GM19372 (cell line): ENCODE data around the gene NENF.
"Not testable (repeated sequence)": the region's sequence is repeated elsewhere in the genome, so short reads cannot be mapped to it uniquely, and the experiment has no call there.

Experiments used
- ATAC-seq: cut with Tn5 transposase; IDR thresholded peaks from one replicate; pipeline ENCODE4 v1.9.1; 2021; ENCODE audit warnings: mild to moderate bottlenecking, low read depth, moderate library complexity; ENCODE audit not compliant: unreplicated experiment

NENF gene

DNA sequence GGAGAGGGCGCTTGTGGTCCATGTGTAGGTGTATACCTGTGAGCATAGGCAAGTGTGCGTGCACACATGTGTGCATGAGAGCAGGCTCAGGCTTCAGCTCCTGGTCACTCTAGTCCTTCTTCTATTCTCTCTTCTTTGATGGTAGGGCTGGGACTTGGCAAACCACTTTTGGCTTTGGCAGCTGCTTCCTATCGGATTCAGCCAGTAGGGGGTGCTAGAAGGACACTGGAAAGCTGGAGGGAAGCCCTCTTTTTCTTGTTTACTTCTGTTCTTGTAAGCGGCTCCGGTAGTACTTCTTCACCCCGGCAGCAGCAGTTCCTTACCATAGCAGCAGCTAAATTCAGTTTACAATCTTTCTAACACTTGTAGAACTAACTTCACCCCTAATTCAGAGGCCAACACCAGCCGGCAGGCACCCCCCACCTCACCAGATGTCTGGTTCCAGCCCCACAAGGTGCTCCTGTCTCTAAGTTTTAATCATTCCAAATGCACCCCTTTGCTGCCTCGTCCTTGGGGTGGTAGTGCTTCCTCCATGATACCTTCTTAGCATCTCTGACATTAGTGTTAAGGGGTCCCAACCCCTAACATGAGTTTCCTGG, 25.1 kb downstream of the NENF start:
- ATAC-seq: no peak

DNA sequence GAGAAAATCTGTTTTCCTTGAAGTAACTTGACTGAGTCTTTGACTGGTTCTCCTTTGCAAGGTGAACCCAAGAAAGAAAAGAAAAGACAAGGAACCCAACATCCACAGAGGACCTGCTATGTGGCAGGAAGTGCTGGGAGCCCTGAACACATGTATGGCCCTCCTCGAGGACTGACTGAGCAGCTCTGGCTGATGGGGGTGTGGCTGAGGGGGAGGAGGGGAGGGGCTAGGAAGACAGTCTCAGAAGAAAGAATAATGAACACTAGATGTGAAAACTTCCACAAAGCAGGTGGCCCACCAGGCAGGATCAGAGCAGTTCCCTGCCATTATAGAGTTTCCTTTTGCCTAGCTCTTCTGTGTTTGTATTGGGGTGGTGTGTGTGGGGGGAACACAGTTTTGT, 26.1 kb downstream of the NENF start:
- no peak for ATAC-seq

DNA sequence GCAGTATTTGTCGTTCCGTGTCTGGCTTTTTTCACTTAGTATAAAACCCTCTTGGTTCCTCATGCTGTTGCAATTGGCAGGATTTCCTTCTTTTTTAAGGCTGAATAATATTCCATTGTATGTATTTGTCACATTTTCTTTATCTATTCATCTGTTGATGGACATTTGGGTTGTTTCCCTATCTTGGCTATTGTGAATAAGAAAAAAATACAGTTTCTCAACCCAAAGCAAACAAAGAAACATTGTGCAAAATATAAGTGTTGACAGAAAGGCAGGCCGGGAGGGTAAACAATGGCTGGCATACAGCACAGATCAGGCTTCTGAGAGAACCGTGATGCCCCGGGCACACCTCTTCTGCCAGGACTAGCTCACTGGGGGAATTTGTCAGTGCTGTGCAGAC, 26.9 kb downstream of the NENF start:
- ATAC-seq: no peak

DNA sequence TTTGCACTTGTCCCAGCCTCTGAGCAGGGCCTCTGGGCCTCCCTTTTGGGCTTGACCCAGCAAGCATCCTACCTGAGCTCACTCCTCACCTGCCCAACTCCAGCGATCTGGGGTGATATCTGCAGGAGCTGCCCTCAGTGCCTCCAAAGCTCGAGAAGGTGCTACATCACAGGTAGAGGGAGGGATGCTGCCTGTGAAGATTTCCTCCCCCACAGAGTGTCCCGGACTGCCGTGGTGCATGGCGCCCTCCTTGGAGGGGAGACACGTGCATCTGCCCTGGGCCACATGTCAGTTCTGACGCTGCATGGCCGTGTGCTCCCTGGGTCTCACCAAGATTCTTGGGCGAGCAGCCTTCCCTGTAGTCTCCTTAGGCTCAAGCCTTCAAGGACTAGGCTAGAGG, 27.7 kb downstream of the NENF start:
- ATAC-seq: no peak

DNA sequence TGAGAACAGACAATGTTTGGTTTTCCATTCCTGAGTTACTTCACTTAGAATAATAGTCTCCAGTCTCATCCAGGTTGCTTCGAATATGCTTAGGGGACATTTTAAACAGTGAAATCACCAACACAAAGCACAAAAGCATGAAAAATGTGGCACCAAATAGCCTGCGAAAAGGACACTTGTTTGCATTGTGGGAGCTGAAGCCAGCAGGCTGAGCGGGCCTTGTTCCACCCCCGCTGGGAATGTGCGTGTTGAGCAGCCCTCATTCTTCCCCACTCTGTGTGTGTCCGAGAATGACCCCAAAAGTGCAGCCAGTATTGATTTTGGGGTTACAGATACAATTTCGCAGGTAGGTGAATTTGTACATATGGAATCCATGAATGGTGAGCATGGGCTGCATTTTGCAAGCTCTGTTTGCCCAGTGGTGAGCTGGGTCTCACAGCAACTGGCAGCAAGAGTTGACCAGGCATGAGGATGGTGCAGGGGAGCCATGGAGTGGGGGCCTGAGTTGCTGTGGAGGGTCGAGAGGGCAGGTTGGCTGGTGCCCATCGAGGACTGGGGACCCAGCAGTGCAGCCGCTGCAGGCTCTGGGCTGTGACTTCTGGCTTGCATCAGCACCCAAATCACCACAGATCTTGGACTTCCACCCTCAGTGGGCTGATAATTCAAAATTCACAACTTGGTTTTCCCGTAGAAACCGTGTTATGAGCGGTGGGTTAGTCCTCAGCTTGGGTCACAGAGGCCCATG, 29.4 kb downstream of the NENF start:
- no peak for ATAC-seq

DNA sequence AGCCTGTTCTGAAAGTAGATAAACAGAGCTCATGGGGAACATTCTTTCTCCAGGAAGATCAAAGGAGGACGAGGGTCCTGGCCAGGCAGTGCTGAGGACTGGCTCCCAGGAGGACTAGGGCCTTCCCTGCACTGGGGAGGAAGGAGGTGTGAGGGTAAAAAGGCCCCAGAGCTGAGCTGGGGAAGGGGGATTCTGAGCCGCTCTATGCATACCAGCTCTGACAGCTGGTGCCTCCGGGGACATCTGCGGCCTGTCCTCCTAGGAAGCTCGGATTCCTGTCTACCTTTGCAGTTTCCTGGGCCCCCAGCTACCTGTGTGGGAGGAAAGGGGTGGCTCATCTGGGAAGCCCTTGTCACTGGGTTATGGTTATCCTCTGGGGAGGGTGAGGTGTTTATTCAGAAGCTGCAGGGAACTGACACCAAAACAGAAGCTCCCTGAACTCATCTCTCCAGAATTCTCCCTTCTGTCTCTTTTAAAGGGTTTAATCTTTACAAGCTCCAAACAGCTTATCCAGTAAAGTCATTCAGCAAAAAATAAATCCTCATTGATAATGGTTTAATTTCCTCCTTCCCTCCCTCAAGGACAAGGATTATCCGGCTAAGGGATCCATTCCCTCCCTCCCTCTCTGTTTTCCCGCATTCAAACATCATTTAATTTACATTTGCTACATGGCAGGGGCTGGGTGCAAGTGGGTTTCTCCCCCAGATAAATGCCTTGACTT, 31.0 kb downstream of the NENF start:
- no peak for ATAC-seq

DNA sequence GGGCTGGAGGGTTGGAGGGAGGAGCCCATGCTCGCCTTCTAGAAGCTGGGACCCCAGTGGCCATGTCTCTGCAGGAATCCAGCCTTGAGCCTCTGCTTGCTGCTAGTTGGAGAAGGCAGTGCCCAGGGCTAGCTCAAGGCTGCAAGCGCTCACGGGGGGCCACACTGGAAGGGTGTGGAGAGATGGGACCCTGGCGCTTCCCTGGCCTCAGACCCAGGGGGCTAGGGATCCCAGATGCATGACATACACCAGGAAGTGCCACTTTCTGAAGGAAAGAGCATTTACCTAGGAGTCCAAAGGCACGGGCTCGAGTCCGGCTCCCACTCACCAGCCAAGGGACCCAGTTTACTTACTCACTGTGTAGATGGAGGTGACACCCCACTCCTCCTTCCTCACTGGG, 32.6 kb downstream of the NENF start:
- no peak for ATAC-seq

DNA sequence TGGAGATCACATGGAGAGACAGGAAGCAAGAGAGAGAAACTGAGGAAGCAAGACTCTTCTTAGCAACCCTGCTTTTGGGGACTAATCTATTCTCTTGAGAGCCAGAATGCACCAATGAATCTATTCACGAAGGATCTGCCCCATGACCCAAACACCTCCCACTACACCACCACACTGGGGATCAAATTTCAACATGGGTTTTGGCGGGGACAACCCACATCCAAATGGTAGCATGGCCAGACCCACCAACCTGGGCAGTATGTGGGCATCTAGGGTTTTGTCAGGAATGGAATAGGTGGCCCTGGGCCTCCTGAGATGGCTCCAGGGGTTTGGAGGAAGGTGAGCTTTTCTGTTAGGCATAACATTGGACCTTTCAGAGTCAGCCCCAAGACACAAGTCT, 33.7 kb downstream of the NENF start:
- ATAC-seq: no peak

DNA sequence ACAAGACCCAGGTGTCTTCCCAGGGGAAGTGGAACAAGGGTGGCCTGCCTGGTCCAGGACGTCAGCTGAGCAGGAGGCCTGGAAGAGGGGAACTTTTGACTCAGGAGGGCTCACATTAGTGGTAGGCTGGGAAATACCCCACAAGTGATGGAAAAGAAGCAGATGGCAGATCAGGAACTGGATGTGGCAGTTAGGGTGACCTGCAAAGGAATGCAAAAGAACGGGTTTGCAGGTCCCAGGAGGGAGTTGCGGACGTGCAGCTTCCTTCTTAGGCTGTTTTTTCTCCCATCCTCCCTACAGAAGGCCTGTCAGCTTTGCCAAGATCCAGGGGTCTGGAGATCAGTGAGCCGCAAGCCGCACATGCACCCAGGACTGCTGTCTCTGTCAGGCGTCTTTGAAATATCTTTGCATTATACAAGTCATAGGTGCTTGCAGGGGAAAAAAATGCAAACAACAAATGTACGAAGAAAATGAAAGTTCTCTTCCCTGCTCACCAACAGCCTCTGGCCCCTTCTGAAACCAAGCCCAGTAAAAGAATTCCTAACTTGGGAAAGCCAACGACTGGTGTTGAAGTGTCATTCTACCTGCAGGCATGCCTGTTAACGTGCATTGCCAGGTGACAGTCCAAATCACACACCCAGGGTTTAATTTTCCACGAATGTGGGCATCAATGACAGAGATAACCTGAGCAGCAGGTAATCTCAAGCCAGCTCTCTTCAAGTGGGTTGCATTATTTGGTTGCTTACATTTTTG, 34.4 kb downstream of the NENF start:
- no peak for ATAC-seq

DNA sequence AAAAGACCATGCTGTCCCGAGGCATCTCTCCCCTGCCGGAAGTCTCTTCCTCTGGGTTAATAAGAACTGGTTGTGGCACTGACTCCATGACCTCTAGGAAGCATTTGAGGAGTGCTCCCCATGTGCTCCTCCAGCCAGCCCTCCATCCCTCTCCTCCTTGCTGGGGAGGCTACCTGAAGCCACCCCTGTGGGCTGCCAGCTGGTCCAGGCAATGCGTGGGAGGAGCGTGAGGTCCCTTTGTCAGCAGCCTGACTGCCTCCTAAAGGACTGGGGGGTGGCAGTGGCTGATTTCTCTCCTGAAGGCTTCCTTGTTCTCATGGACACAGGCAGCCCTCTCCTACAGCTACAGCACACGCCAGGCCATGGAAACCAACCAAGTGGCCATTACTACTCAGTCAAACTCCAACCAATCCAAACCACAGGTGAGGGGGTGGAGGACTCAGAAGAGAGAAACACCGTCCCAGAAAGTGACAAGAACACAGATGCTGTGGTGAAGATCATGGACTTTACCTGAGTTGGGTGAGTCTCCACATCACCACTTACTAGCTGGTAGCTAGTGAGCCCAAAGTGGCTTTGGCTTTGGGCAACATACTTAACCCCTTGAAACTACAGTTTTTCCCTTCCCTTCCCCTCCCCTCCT, 35.2 kb downstream of the NENF start:
- ATAC-seq: no peak

DNA sequence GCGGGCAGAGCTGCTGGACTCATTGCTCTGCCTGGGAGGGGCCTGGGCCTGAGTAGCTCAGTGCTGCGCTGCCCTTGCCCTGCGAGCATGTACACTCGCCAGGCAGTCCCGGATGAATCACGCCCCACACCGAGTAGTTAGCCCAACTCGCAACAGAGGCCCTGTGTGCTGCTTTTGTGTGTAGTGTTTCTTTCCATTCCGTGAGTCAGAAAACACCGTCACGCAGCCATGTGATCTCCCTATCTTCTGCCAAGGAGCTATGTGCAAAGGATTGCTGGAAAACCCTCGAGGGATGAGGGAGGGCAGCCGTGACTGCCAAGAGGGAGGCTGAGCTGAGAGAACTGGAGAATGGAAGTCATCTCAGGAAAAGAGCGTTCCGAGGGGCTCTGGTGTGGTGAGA, 37.3 kb downstream of the NENF start:
- no peak for ATAC-seq

DNA sequence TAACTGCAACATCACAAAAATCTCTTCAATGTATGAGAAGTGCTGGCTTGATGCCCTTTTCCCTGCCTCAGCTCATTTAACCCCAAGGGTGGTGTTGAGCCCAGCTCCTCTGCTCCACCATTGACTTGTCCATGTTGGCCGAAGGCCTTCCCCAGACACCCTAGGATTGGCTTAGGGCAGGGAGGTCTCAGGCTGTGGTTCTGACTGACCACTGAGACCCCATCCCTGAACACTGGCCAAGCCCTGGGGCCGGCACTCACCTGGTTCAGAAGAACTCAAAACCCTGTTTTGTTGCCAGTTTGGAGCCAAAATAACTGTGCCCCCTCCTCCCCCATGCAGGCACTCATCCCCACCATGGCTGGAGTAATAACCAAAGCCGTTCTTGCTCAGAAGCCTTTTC, 38.6 kb downstream of the NENF start:
- ATAC-seq: no peak

DNA sequence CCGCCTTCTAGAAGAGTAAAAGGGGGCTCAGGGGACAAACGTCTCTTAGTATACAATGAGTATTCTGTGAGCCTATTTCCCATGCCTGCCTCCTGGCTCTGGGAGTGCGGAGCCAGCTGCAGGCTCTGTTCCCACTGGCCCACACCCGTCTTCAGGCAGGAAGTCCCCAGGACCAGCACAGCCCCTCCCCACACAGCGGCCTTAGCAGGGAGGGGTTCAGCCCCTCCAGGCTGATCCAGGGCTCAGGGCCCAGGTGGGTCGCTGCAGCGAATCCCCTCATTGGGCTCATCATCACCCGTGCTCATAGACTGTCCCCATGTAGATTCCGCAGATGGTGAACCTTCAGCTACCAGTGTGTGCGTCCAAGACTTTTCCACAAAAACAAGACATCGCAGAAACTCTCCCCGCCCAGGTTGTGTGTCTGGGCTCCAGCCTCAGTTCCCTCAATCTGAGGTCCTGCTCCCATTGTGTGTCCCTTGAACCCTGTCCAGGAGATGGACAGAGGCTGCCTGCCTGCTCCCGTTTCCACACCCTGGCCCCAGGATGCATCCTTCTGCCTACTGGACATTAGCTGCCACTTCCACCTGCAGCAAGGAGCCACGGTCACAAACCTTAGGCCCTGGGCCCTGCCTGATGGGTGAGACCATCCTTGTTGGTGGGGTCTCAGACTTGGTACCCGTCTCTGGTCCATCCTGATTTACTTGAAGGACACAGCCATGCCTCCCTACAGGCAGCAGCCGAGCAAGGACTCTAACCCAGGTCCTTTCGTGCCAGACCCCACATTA, 39.4 kb downstream of the NENF start:
- ATAC-seq: no peak

DNA sequence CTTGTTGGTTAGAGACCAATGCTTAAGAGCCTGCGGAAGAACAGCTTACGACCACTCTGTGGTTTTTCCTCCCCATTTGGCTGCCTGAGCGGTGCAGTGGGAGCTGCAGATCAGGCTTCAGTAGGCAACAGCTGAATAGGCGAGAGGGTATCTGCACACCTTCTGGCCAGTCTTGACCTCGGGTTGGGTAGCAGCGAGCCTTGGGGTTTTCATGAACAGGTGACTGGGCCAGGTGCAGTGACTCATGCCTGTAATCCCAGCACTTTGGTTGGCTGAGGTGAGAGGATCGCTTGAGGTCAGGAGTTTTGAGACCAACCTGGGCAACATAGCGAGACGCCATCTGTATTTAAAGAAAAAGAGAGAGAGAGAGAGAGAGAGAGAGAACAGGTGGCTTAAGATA, 41.0 kb downstream of the NENF start:
- no peak for ATAC-seq

DNA sequence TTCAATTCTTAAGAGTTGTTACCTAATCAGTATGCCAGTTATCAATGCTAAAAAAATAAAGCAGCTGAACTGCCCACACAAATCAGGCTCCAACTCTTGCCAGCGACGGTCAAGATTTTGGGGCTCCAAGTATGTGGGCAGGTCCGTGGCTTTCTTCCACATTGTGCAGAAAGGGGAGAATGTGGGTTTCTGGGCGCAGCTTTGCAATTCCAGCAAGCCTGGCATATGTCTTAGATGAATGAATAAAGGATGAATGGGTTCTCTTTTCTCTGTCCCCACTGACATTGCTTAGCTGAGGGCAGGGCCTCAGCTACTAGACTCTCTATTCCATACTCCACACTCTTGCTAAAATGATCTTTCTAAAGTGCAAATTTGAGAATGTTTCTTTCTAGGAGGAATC, 42.4 kb downstream of the NENF start:
- ATAC-seq: no peak

DNA sequence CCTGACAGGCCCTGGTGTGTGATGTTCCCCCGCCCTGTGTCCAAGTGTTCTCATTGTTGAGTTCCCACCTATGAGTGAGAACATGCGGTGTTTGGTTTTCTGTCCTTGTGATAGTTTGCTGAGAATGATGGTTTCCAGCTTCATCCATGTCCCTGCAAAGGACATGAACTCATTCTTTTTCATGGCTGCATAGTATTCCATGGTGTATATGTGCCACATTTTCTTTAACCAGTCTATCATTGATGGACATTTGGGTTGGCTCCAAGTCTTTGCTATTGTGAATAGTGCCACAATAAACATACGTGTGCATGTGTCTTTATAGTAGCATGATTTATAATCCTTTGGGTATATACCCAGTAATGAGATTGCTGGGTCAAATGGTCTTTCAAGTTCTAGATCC, 43.1 kb downstream of the NENF start:
- ATAC-seq: not testable (repeated sequence)

DNA sequence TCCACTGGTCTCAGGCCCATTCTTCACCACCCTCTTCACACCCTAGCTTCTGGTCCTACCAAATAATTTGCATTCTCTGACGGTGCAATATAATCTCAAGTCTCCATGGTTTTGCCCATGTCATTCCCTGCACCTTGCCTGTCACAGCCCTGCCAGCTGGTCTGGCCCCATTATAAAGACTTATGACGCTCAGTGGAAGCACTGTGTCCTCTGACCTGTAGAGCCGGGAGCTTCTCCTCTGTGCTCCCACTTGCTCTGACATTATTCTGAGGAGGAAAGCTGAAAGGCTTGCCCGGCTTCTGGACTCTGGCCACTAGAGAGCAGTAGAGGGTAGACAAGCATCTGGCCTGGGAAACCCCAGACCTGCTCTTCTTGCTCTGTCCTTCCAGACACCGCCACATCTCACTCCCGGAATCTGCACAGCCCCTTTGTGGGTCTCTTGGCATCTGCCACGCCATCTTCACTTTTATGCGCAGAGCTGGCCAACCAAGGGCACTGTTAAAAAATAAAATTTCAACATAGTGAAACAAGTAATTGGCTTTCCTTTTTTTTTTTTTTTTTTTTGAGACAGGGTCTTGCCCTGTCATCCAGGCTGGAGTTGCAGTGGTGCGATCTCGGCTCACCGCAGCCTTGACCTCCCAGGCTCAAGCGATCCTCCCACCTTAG, 44.4 kb downstream of the NENF start:
- ATAC-seq: peak; percentile 97

DNA sequence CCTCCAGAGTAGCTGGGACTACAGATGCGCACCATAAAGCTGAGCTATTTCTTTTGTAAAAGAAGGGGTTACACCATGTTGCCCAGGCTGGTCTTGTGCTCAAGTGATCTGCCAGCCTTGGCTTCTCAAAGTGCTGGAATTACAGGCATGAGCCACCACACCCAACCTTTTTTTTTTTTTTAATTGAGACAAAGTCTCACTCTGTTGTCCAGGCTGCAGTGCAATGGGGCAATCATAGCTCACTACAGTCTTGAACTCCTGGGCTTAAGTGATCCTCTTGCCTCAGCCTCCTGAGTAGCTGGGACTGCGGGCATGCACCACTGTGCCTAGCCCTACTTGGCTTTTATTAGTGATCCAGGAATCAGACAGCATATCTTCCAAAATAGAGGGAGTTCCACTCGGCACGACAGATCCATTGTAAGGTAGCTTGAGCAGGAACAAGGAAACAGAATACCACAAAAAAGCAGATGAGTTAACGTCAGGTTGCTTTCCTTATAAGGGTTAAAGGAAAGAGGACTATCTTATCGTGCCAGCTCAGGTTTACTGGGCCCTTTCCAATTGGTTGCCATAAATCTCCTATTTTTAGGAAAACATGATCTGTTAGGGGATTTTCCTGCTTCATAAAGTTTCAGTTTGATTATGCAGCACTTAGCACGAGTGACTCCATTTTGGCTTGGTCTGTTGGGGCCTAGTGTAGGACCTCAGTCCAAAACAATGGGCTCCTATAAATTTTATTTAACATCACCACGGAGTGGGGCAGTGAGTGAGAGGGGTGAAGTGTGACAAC, 45.2 kb downstream of the NENF start:
- ATAC-seq: no peak
